Posterior vena cava (tissue), 2 donors: Measurements from ENCODE around the gene TAS2R20. TPM values are rescaled to one million over a fixed set of nuclear protein-coding genes. Genes with fewer than 3 reads are reported as not detected.

Experiments used
- DNase-seq: peaks from one replicate; pipeline ENCODE4 v3.0.0-alpha.2; 2020; ENCODE audit warnings: low spot score
- intact Hi-C, 2 donors: fragments of 100-400 bp; cut with DNase I; formaldehyde crosslinking; loops; one replicate each; pipeline versions ENCODE4 v1.14.1 to v1.14.2; 2022 to 2023
- total RNA-seq, 2 donors: library from RNA; stranded (reverse); fragmentation: NEBNext Ultra II Directional; extraction: Animal tissue kit (Norgen Biotek cat#: 25700); gene quantifications; one replicate each; pipeline ENCODE4 v1.2.1, GENCODE V29; 2021
- donor health status: DM: yes; HTN: yes; CAD: no.
- donor health status: DM: yes; HTN: yes; CAD: no.

TAS2R20 gene
- total RNA-seq, 2 donors from 2014 or later: 3.0 to 4.3 TPM

GRCh38 chr12:10966314-10966713 lies 31.8 kb downstream of the TAS2R20 start:
- DNase-seq: no peak

DNA sequence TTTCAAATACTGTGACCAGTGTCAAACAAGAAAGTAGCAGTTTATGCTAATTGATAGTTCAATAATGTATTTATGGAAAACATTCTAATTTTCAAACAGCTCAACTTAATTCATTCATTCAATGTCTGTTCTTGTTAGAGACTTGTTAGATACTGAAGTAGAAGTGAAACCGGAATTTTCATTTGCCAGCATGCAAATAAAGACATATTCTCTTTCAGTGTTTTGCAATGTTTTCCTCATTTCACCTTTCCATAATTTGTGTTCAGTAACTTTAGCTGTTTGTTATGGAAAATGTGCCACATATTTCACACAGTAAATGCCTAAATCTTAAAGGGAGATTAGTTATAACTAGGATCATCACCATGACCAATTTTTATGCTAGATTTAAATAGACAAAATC lies 32.6 kb downstream of the TAS2R20 start:
- DNase-seq: no peak
- intact Hi-C loops: no loop called here

More at GRCh38 chr12:10966314-10966713, 31.8 kb downstream of the TAS2R20 start:
- intact Hi-C loops: no loop called here

GRCh38 chr12:10960211-10960610 lies 37.9 kb downstream of the TAS2R20 start:
- DNase-seq: no peak
- intact Hi-C loops: no loop called here

GRCh38 chr12:10959804-10960203 lies 38.3 kb downstream of the TAS2R20 start:
- intact Hi-C loops: no loop called here

DNA sequence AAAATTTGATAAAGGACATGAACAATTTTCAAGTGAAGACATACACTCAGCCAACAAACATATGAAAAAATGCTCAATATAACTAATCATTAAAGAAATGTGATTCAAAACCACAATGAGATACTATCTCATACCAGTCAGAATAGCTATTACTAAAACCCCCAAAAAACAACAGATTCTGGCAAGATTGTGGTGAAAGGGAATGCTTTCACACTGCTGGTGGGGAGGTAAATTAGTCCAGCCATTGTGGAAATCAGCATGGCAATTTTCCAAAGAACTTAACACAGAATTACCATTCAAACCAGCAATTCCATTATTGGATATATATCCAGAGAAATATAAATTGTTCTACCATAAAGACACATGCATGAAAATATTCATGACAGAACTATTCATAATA lies 40.4 kb downstream of the TAS2R20 start:
- DNase-seq: no peak
- intact Hi-C loops: no loop called here

More at GRCh38 chr12:10959804-10960203, 38.3 kb downstream of the TAS2R20 start:
- no peak for DNase-seq

GRCh38 chr12:10956085-10956484 lies 42.0 kb downstream of the TAS2R20 start:
- DNase-seq: no peak
- intact Hi-C loops: no loop called here

GRCh38 chr12:10952645-10953044 lies 45.5 kb downstream of the TAS2R20 start:
- intact Hi-C loops: no loop called here
- DNase-seq: no peak

Other genes starting within 250 kb of the TAS2R20 start
- gene TAS2R7, start 195.7 kb downstream of the TAS2R20 start, total RNA-seq: not detected
- not detected for gene TAS2R8, start 191.0 kb downstream of the TAS2R20 start, total RNA-seq
- under 1 TPM in 1 of 2 donors, not detected in 1; 0.51 TPM for gene TAS2R9, start 188.1 kb downstream of the TAS2R20 start, total RNA-seq
- 1 to 10 TPM in 1 of 2 donors, under 1 TPM in 1; 0.76 to 1.2 TPM for gene TAS2R10, start 171.9 kb downstream of the TAS2R20 start, total RNA-seq
- gene PRR4, start 148.8 kb downstream of the TAS2R20 start, total RNA-seq: 1 to 10 TPM; 2.5 to 4.3 TPM
- gene PRH1, start 114.0 kb downstream of the TAS2R20 start, total RNA-seq: 10 to 100 TPM; 13.5 to 19.2 TPM
- 1 to 10 TPM; 2.4 to 2.5 TPM for gene TAS2R13, start 88.7 kb downstream of the TAS2R20 start, total RNA-seq
- not detected for gene PRH2, start 69.1 kb downstream of the TAS2R20 start, total RNA-seq
- gene TAS2R14, start 59.0 kb downstream of the TAS2R20 start, total RNA-seq: 1 to 10 TPM; 3.5 to 5.5 TPM
- gene TAS2R50, start 11.4 kb downstream of the TAS2R20 start, total RNA-seq: 1 to 10 TPM; 2.0 to 3.2 TPM
- 1 to 10 TPM; 4.3 to 5.9 TPM for gene TAS2R19, start 24.3 kb upstream of the TAS2R20 start, total RNA-seq
- 1 to 10 TPM; 3.3 to 4.7 TPM for gene TAS2R31, start 33.1 kb upstream of the TAS2R20 start, total RNA-seq
- 1 to 10 TPM; 2.2 to 2.4 TPM for gene TAS2R46, start 64.0 kb upstream of the TAS2R20 start, total RNA-seq
- gene TAS2R43, start 94.0 kb upstream of the TAS2R20 start, total RNA-seq: 1 to 10 TPM in 1 of 2 donors, under 1 TPM in 1; 0.33 to 1.3 TPM
- gene TAS2R30, start 136.3 kb upstream of the TAS2R20 start, total RNA-seq: 1 to 10 TPM; 4.3 to 4.4 TPM
- gene SMIM10L1, start 172.9 kb upstream of the TAS2R20 start, total RNA-seq: 10 to 100 TPM; 15.1 to 15.3 TPM
- gene TAS2R42, start 188.6 kb upstream of the TAS2R20 start, total RNA-seq: not detected